HG02885 (cell line): ENCODE results near the gene XKR8.

Experiments used
- ATAC-seq: cut with Tn5 transposase; IDR thresholded peaks from one replicate; pipeline ENCODE4 v1.9.1; 2021; ENCODE audit warnings: mild to moderate bottlenecking; ENCODE audit not compliant: unreplicated experiment, poor library complexity

XKR8 gene

DNA sequence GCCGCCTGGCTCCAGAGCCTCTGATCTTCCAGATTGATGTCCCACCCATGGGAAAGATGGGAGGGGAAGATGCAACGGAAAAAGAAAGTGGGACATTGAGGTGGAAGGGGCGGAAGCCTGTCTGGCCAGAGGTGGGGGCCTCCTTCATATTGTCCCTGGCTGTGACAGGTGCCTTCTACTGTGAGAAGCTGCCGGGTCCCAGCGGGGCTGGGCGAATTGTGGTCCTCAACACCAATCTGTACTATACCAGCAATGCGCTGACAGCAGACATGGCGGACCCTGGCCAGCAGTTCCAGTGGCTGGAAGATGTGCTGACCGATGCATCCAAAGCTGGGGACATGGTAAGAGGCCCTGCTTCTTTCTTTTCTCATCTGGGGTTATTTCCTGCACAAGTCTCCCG is 5.6 kb upstream of the XKR8 start:
- ATAC-seq, result no peak

- ATAC-seq, result no peak
Measured at GRCh38 chr1:27955076-27955475, 4.7 kb upstream of the XKR8 start.

- ATAC-seq, result no peak
Measured at GRCh38 chr1:27956761-27957160, 3.0 kb upstream of the XKR8 start.

DNA sequence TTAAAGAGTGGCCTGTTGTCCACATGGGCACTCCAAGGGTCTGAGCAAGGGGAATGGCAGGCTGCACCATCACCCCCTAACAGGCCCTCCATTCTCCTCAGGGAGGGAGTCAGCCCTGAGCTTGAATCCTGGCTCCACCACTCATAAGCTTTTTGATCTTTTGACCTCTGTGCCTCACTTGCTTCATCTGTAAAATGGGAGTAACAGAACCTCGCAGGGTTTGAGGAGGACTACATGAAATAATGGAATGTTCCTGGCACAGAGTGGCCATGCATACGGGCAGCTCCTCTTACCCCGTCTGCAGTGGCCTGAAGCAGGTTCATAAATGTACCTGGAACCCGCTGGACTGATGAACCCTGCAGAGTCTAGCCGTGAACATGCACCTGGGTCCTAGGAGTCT is 2.1 kb upstream of the XKR8 start:
- no peak for ATAC-seq

DNA sequence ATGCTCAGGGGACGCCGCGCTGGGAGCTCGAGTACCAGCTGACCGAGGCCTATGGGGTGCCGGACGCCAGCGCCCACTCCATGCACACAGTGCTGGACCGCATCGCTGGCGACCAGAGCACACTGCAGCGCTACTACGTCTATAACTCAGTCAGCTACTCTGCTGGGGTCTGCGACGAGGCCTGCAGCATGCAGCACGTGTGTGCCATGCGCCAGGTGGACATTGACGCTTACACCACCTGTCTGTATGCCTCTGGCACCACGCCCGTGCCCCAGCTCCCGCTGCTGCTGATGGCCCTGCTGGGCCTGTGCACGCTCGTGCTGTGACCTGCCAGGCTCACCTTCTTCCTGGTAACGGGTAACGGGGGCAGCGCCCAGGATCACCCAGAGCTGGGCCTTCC is 1.3 kb upstream of the XKR8 start:
- no peak for ATAC-seq

DNA sequence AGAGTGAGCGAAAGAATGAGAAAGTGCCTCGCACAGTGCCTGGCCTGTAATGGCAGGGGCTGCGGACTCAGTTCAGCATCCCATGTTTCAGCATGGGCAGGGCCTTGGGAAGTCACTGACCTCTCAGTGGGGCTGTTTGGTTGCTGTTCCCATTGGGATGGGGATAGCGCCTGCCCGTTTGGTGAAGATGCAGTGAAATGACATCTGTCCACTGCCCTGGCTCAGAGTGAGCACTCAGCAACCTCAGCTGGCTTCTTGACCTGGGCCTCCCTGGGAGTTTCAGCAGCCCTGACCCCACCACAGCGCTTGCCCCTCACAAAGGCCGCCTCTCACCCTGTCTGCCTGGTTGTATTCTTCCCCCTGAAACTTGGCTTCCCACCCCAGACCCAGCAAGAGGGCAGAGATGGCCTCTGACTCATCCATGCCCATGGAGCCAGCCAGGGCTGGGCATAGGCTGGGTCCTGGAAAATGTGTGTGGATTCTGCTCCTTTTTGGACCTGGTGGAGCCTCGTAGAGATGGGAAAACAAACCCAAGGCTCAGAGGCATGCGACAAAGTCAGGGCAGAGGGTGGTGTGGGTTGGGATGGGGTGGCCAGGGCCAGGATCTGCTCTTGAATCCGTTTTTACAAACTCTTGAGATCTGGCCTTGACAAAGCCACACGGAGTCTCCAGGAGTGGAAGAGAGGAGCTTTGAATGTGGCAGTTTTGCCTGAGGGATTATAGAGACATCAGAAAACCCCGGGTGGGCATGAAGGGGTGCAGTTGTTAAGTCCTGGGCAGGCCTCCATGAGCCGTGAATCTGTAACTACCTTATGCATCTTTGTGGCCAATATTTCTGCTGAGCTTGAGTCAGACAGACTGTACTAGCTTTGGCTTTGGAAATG is 1.2 kb downstream of the XKR8 start:
- ATAC-seq, result no peak

DNA sequence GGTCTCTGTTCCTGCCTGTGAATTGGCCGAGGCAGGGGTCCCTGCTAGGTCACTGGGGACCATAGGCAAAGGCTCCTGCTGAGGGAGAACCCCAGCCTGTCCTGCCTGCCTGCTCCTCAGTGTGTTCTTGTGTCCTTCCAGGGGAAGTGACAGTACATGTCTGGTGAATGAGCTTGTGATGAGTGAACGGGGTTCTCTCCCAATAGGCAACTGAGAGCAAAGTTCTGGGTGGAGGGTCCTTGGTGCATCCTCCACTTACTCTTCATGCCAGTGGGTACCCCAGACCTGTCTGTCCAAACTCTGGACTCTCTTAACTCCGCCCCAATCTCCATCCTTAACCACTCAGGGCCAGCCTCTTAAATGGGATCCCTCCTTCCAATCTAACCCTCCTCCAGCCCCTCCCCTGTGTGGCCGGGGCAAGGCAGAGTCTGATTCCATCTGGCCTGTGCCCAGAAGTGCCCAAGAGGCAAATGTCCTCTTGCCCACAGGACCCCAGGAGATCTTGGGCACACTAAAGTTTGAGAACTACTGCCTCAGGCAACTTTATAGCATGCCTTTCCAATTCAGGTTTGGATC is 2.0 kb downstream of the XKR8 start:
- no peak for ATAC-seq

GRCh38 chr1:27963393-27963792 is 3.6 kb downstream of the XKR8 start:
- ATAC-seq, result no peak

DNA sequence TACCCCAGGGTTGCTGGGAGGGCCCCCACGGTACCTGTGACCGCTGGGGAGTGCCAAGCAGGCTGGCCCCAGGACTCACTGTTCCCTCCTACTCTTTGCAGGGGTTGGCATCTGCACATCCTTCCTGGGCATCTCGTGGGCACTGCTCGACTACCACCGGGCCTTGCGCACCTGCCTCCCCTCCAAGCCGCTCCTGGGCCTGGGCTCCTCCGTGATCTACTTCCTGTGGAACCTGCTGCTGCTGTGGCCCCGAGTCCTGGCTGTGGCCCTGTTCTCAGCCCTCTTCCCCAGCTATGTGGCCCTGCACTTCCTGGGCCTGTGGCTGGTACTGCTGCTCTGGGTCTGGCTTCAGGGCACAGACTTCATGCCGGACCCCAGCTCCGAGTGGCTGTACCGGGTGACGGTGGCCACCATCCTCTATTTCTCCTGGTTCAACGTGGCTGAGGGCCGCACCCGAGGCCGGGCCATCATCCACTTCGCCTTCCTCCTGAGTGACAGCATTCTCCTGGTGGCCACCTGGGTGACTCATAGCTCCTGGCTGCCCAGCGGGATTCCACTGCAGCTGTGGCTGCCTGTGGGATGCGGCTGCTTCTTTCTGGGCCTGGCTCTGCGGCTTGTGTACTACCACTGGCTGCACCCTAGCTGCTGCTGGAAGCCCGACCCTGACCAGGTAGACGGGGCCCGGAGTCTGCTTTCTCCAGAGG is 6.8 kb downstream of the XKR8 start:
- no peak for ATAC-seq

DNA sequence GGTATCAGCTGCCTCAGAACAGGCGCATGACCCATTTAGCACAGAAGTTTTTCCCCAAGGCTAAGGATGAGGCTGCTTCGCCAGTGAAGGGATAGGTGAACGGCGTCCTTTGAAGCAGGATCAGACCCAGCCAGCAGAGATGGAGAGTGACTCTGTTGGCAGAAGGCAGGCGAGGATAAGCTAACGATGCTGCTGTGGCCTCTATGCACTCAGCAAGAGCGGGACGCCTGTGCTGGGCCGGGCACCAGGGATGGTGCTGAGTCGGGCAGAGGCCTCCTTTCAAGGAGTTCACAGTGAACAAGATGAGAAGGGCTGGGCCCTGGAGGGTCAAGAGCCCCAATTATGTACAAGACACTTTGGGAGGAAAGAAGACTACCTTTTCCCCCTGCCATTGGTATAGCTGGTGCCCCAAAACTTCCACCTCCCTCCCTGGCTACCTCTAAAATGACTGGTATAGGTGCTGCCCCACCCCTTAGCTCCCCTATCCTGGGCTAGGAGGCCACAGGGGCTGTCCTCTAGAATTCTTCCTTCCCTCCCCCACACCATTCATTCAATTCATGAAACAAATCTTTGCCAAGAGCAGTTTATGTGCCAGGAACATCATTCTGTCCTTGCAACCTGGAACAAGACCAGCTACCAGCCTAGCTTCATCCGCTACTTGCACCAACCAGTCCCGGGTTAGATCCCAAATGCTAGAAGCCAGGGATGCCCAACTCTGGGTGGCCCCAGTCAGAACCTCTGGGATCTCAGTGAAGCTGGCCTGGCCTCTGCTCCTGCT is 7.5 kb downstream of the XKR8 start:
- no peak for ATAC-seq

- no peak for ATAC-seq
Measured at GRCh38 chr1:27967884-27968466, 8.2 kb downstream of the XKR8 start.

- no peak for ATAC-seq
Measured at GRCh38 chr1:27968692-27969091, 8.9 kb downstream of the XKR8 start.

- ATAC-seq, result no peak
Measured at GRCh38 chr1:27970401-27970800, 10.6 kb downstream of the XKR8 start.

DNA sequence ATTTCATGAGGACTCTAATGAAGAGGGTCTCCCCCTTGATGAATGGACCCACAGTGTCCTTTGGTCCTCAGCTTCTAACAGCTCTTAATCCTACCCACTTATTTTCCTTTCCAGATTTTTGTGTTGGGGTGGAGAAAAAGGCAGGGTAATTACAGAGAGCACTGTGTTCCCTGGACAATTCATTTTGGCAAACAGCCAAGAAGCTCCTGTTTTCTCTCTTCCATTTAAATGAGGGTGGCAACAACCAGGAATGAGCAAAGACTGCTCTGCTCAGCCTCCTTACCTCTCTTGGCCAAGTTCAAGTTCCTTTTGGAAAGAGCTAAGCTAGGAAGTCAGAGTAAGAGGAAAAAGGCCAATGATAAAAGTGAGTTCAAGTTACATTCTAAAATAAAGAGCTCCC is 11.9 kb downstream of the XKR8 start:
- ATAC-seq, result no peak

GRCh38 chr1:27972141-27972540 is 12.4 kb downstream of the XKR8 start:
- no peak for ATAC-seq

- no peak for ATAC-seq
Measured at GRCh38 chr1:27973771-27974416, 14.1 kb downstream of the XKR8 start.

- ATAC-seq, result no peak
Measured at GRCh38 chr1:27974417-27974781, 14.6 kb downstream of the XKR8 start.

DNA sequence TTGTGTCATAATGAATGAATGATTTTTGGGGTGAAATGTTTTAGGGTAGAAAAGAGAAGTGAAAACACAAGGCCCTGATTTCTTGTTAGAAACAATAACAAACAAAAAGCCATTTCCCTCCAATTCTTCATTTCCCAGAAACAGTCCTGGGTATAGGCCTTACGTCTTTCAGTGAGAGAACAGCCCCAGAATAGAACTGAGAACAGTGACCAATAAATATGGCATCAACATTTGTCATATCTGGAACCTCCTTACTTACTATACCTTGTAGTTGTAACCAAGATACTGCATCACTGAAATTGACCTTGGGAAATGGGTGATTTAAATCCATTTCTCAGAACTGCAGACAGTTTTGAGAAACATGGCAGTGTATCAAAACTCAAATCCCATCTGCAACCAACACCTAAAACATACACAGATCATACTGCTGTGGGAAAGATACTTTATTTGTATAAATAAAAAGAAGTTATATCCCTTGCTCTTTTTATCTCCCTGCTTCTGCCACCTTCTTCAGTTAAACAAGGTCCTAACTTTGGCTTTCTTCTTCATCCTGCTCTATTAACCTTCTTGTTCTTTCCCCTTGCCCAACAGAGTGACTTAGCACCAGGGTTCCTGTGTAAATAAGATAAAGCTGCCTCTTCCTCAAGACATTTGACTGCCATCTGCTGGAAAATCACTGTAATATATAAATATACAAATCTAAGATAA is 19.5 kb downstream of the XKR8 start:
- no peak for ATAC-seq

DNA sequence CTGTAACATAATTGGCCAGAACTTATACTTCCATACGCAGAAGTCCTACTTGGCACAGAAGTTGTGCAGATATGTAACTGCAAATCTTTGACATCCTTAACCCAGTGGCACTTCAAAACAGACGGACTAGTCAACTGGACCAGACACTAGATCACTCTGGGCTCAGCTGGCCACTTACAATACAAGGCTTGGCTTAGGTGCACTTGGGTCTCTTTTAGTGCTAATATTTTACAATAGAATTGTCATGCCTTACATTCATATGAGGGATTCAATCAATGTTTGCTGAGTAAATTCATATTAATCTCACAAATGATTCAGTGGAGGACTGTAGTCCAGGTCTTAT is 20.1 kb downstream of the XKR8 start:
- ATAC-seq, result no peak
